ENCODE results near the gene ARHGAP26. TPM values are rescaled to one million over a fixed set of nuclear protein-coding genes. Genes with fewer than 3 reads are reported as not detected.
A peak's percentile ranks its signal among the peaks of the same experiment; 100 is the strongest.
"Not testable (repeated sequence)": the region's sequence is repeated elsewhere in the genome, so short reads cannot be mapped to it uniquely, and the experiment has no call there.

Gene ARHGAP26
- total RNA-seq, 1 experiment from 2014 or later: 11.8 TPM

DNA sequence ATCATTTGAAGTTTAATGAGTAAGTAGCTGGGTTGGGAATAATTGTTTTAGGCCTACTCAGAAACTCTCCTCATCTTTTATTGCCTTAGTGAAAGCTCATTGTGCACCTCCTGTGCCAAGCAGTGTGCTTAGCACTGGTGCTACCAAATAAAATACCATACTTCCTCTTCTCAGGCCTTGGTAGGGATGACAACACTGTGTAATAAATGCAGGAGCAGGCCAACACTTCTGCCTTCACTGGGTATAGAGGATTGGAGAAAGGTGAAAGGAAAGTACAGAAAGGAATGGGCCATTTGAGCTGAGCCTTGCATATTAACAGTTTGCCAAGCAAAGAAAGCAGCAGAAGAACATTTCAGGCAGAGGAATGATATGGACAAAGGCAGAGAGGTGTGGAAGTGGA is 347.6 kb downstream of the ARHGAP26 start:
- in situ Hi-C loops (cut with HindIII; ENCODE audit: low pct_unique_long_range_greater_than_20kb, low sequenced_read_pairs): no loop called here
- DNase-seq (ENCODE audit: low read depth, low spot score): no peak

DNA sequence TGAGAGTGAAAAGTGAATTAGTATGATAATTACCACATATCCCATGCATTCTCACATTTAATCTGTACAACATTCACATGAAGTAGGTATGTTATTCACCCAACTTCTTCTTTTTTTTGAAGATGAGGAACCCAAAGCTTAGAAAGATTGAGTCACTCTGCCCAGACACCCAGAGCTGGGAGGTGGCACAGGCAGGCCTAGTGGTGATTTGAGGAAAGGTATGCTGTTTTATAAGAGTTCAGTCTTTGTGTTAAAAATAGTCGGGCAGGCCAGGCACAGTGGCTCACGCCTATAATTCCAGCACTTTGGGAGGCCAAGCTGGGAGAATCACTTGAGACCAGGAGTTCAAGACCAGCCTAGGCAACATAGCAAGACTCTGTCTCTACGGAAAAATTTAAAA is 348.0 kb downstream of the ARHGAP26 start:
- in situ Hi-C loops (cut with HindIII; ENCODE audit: low pct_unique_long_range_greater_than_20kb, low sequenced_read_pairs): no loop called here
- DNase-seq (ENCODE audit: low read depth, low spot score): no peak

DNA sequence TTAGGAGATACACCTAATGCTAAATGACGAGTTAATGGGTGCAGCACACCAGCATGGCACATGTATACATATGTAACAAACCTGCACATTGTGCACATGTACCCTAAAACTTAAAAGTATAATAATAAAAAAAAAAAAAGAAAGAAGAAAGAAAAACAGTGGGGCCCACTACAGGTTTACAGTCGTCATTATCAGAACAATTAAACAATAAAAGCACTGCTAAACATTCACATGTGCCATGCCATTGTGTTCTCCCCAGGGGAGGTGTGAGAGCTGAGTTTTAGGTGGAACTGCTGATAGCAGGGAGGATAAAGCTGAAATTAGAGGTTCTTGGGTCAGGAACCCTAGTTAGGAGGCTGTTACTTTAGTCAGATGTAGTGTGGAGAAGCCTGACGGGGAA is 348.6 kb downstream of the ARHGAP26 start:
- DNase-seq (ENCODE audit: low read depth, low spot score); in situ Hi-C loops (cut with HindIII; ENCODE audit: low pct_unique_long_range_greater_than_20kb, low sequenced_read_pairs): not testable (repeated sequence)

DNA sequence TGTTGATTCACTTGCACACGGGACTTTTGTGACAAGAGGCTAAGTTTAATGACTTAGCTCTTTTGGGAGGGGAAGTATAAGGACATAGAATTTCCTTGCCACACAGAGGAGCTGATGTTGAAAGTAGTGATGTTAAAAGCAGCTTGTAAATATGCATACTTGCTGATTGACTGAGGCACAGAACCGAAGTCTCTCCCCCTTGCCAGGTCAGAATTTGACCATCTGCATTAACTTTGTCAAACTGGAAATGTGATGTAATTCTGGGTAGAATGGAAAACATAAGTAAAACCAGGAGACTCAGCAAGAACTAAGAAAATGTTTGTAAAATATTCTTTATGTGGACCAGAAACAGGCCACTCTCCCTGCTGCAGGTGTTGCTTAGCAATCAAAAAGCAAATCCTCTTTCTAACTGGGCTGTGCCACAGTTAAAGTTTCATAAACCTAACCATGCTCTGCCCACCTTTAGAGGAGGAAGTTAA is 349.2 kb downstream of the ARHGAP26 start:
- in situ Hi-C loops (cut with HindIII; ENCODE audit: low pct_unique_long_range_greater_than_20kb, low sequenced_read_pairs): no loop called here
- no peak for DNase-seq (ENCODE audit: low read depth, low spot score)

DNA sequence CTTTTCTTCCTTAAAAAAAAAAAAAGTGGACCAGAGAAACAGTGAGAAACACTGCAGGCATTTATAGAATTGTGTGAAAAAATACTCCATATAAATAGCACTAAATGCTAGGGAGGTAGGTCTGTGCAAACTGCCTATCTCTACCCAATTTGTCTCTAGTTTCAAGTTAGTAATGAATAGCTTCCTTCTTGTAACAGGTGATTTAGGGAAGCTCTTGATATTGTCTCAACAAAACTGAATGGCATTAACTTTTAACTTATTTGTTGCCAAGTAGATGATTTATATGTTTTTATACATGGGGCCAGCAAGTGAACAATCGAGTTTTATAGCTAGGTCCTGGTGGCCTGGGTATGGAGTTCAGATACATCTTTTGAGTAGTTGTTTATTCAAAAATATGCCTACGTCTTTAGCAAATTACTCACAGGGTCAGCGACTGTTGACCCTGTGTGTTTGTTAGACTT is 349.7 kb downstream of the ARHGAP26 start:
- in situ Hi-C loops (cut with HindIII; ENCODE audit: low pct_unique_long_range_greater_than_20kb, low sequenced_read_pairs): no loop called here

DNA sequence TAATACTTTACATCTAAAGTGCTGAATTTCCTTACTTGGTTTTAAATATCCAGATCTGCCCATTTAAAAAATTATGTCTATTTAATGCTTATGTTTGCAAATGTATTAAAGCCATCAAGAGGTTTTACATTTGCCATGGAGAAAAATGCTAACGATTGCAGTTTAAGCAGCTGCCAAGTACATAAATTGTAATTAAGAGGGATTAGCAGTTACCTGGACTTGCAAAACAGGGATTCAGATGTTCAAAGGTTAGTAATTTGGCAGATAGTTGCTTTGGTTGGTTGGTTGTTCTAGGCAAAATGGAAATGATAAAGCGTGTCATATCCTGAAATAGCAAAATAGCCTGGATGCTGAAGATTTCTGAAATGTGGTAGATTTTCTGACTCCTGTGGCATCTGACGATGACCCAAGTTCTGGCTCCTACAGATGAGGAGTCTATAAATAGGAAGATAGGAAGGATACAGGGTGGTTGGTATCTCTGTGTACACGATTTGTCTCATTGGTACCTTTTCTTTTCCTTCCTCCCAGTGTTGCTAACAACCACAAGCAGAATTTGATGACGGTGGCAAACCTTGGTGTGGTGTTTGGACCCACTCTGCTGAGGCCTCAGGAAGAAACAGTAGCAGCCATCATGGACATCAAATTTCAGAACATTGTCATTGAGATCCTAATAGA is 350.4 kb downstream of the ARHGAP26 start:
- in situ Hi-C loops (cut with HindIII; ENCODE audit: low pct_unique_long_range_greater_than_20kb, low sequenced_read_pairs): no loop called here
- no peak for DNase-seq (ENCODE audit: low read depth, low spot score)

More for the DNA sequence above, 349.7 kb downstream of the ARHGAP26 start:
- DNase-seq (ENCODE audit: low read depth, low spot score): no peak

DNA sequence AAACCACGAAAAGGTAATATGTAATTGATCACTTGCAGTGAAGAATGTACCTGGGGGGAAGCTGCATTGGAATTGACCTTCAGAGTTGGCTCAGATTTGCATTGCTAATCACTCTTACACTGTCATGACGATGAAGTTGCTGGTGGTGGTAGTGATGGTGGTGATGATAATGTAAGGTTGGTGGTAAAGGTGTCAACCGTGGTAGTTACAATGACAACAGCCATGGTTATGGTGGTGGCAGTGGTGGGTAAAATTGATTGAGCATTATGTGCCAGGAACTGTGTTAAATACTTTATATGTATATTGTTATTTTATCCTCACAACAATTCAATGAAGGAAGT is 350.9 kb downstream of the ARHGAP26 start:
- no peak for DNase-seq (ENCODE audit: low read depth, low spot score)
- in situ Hi-C loops (cut with HindIII; ENCODE audit: low pct_unique_long_range_greater_than_20kb, low sequenced_read_pairs): no loop called here

DNA sequence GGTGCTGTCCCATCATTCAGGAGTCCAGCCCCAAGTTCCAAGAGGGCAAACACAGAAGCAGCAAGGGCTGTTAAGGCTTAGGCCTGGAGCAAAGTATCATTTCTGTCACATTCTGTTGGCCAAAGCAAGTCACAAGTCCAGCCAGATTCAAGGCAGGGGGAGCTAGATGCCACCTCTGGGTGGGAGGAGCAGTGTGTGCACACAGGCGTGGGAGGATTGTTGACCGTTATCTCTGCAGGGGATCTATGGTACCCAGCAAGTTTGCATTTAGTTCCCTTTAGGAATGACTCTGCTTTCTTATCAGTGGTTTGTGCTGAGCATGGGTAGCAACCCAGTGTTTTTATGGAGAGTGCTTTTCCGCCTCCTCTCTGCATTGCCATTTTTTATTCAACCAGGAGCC is 354.4 kb downstream of the ARHGAP26 start:
- no peak for DNase-seq (ENCODE audit: low read depth, low spot score)
- in situ Hi-C loops (cut with HindIII; ENCODE audit: low pct_unique_long_range_greater_than_20kb, low sequenced_read_pairs): no loop called here

DNA sequence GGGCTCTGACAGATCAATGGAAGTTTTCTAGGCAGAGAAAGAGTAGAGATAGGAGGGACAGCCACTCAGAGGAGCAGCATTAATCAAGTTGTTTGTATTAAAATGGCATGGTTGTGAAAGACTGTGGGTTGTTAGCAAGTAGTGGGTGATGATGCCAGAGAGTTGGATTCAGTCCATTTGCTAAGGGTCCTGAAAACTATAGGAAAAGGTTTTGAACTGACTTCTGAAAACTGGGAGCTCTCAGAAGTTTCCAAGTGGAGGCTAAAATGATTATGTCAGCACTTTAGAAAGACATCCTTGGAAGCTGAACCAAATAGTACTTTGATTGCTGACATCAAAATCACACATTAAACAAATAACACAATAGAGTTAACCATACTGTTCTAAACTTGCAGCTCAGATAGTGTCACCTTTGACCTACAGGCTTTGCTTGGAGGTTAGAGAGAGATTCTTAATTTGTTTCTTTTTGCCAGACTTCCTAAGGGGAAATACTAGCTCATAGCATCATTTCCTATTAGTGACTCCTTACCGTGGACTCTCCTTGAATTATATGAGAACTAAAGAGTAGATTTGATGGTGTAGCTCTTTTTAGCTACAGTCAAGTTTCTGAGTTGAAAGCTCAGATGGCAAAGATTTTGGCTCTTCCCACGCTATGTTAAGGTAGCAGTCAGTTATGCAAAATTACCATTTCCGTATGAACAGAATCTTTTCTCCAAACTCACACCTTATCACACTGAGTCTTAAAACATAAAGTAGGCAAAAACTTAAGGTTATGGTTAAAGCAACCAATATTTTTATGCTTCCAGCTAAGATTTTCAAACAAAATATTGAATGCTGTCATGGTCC is 356.2 kb downstream of the ARHGAP26 start:
- in situ Hi-C loops (cut with HindIII; ENCODE audit: low pct_unique_long_range_greater_than_20kb, low sequenced_read_pairs): no loop called here
- no peak for DNase-seq (ENCODE audit: low read depth, low spot score)

DNA sequence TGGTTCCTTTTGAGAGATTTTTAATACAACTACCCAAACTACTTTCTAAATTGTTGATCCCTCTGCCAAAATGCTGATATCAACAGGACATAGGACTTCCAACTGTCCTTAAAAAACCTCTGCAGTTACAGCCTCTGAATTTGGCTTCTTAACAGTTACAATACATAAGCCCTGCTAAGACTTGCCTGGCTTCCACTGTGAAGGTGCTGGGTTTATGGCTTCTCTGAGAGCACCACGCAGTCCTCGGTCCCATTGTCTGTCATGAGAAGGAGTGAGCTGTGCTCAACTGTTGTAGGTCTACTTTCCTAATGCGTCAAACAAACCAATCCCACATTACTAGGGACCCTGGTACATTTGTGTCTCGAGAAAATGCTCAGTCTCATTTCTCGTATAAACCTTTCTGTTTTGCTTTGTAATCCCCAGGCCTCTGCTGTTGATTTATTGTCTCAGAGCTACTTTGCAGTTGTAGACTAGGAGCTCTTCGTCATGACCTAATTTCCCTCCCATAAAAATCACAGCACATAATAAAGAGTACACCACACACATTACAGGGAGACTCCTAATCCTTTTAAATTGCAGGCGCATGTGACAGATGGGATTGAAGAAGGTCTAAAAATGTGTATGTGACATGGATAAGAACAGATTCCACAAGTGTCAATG is 358.4 kb downstream of the ARHGAP26 start:
- DNase-seq (ENCODE audit: low read depth, low spot score): no peak
- in situ Hi-C loops (cut with HindIII; ENCODE audit: low pct_unique_long_range_greater_than_20kb, low sequenced_read_pairs): no loop called here

DNA sequence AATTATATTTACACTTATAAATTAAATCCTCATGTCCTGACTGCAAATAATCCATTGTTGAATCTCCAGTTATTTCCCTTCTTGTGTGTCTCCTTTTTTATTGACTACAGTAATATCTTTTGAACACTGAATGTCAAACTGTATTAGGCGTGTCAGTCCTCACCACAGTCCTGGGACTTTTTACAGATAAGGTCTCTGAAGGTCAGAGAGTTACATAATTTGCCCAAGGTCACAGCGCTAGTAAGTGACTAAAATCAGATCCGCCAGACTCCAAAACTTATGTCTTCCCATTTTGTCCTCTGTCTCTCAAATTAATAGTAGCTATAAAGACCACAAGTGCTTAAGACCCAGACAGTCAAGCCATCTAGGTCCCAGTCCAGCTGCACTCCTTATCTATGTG is 359.0 kb downstream of the ARHGAP26 start:
- in situ Hi-C loops (cut with HindIII; ENCODE audit: low pct_unique_long_range_greater_than_20kb, low sequenced_read_pairs): no loop called here
- no peak for DNase-seq (ENCODE audit: low read depth, low spot score)

DNA sequence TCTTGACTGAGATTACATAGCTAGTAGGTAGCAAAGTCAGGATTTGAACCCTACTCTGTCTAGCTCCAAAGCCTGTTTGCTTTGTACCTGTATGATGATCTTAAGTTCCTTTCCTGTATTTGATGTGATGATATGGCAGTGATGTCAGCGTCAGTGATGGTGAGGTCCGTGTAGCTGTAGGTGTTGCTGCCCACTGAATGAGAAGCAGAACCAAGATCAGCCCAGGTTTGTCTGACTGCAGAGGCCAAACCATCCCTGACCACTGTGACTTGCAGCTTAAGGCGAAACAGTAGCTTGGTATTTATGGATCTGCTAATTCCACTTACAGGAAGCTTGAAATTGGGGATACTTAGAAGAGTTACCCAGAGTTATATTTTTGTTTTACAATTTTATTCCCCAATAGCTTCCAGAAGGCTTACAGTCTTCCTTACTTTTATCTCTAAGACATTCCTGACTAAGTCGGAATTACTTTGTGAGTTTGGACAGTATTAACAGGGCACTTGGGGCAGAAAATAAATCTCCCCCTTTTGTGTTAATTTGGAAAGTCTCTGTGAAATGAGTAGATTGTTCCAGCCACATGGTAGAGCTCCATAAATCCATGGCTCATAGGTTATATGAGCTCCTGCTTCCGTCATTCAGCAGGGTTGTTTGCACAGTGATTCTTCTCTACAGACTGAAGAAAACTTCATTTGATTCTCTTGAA is 359.9 kb downstream of the ARHGAP26 start:
- in situ Hi-C loops (cut with HindIII; ENCODE audit: low pct_unique_long_range_greater_than_20kb, low sequenced_read_pairs): no loop called here
- DNase-seq (ENCODE audit: low read depth, low spot score): no peak

DNA sequence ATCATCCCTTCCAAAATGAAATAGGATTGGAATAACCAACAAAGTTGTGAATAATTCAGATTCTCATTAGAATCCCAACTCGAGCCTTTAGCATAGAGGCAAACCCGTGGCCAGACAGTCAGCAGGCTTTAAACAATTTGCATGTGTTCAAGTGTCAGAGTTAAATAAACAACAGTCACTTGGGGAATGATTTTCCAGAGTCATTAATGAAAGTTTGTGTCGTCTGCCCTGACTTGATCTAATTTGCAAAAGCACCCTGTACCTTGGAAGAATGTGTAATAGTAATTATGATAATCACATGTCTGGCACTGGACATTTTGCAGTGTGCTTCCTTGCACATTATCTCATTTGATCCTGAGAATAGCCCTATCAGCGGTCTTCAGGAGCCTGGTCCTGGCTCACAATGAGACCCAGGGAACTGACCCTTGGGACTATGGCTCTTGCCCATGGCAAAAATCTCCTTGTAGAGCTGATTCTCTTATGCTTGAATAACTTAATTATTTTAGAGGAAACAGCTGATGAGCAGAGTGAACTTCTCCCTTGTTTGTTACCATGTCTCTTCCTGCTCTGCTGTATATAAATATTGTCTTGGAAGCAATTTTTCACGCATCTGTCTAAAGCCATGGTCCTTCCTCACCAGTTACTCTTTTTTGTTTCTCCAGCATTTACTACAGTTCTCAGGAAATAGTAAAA is 360.6 kb downstream of the ARHGAP26 start:
- DNase-seq (ENCODE audit: low read depth, low spot score): peak; percentile 19
- in situ Hi-C loops (cut with HindIII; ENCODE audit: low pct_unique_long_range_greater_than_20kb, low sequenced_read_pairs): no loop called here

DNA sequence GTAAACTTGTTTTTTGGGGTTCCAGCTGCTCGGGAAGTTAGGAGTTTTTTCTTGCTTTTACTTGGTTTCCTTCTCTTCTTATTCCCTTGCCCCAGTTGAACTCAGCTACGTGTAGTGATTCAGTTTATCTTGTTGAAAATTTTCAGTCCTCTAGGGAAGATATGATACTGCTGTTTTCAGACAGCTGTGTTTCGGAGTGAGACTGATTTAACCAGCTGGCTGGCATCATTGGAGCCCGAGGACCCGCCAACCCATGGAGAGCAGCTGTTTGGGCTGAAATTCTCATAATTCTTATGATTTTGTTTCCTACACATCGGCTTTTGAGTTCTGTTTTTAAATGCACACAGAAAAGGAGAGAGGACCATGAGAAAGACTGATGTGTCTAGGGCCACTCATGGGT is 361.8 kb downstream of the ARHGAP26 start:
- no peak for DNase-seq (ENCODE audit: low read depth, low spot score)
- in situ Hi-C loops (cut with HindIII; ENCODE audit: low pct_unique_long_range_greater_than_20kb, low sequenced_read_pairs): no loop called here

DNA sequence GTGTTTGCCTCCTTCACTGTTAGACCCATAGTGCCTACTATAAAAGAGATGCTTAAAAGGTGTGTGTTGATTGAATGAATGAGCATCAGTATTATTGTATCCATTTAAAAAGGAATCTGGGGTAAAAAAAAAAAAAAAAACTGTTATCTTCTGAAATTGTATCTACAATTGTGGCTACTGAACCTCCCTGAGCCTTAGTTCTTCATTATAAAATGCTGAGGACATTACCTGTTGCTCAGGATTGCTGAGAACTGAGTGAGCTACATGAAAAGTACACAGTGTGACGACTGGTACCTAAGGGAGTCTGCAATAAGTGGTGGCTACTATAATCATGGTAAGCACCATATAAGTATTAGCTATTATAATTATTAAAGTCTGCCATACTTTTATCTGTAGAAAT is 362.6 kb downstream of the ARHGAP26 start:
- DNase-seq (ENCODE audit: low read depth, low spot score): no peak
- in situ Hi-C loops (cut with HindIII; ENCODE audit: low pct_unique_long_range_greater_than_20kb, low sequenced_read_pairs): no loop called here

DNA sequence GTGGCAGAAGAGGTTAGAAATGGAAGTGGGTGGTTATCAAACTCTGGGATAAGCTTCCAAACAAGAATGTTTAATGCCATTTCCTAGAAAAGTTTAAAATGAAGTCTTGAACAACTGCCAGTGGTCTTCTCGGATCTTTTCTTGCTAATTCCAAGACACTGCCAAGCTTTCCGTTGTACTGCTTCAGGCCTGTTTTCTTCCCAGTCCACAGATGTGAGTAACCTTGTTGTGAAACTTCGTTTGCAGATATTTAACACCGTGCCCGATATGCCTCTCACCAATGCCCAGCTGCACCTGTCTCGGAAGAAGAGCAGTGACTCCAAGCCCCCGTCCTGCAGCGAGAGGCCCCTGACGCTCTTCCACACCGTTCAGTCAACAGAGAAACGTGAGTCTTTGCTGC is 363.5 kb downstream of the ARHGAP26 start:
- DNase-seq (ENCODE audit: low read depth, low spot score): no peak
- in situ Hi-C loops (cut with HindIII; ENCODE audit: low pct_unique_long_range_greater_than_20kb, low sequenced_read_pairs): no loop called here

DNA sequence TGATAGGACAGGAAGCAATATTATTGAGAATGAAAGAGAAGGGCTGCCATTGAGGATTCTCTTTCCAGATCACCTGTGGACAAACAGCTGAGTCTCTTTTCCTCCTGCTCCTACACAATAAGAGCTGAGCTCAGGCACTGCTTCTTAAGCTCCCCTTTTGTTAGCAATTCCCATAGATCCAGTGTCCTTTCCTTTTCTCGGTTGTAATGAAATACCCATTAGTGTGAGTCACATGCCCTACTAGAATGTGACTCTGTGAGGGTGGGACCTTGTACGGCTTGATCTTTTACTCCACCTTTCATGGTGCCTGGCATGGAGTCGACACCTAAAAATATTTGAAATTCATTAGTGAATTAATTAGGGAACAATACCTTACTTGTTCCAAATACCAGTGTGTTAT is 364.1 kb downstream of the ARHGAP26 start:
- in situ Hi-C loops (cut with HindIII; ENCODE audit: low pct_unique_long_range_greater_than_20kb, low sequenced_read_pairs): no loop called here
- DNase-seq (ENCODE audit: low read depth, low spot score): no peak

Measured in SK-MEL-5 (cell line).